Measurements from ENCODE around the gene OR52J3.

Gene OR52J3

DNA sequence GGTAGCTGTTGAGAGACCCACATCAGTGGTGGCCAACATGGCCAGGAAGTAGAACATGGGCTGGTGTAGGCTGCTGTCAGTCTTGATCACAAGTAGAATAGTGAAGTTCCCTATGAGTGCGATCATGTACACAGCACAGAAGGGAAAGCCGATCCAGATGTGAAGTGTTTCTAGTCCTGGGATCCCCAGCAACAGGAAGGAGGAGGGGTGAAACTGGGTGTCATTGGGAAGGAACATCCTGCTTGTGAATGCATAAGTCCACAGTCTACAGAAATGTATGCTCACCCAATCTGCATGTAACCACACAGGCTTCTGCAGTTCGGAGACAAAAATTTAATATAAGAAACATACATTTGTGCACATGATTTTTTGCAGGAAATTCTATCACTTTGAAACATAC is 13.1 kb downstream of the OR52J3 start, which contains the start of gene OR52E2:
TSS of gene OR52E2 (minus strand) at position 237 of the 400 bp plus-strand sequence. CDS start at position 237, 0 bp downstream.
- TF ChIP-seq, protein P1, sequence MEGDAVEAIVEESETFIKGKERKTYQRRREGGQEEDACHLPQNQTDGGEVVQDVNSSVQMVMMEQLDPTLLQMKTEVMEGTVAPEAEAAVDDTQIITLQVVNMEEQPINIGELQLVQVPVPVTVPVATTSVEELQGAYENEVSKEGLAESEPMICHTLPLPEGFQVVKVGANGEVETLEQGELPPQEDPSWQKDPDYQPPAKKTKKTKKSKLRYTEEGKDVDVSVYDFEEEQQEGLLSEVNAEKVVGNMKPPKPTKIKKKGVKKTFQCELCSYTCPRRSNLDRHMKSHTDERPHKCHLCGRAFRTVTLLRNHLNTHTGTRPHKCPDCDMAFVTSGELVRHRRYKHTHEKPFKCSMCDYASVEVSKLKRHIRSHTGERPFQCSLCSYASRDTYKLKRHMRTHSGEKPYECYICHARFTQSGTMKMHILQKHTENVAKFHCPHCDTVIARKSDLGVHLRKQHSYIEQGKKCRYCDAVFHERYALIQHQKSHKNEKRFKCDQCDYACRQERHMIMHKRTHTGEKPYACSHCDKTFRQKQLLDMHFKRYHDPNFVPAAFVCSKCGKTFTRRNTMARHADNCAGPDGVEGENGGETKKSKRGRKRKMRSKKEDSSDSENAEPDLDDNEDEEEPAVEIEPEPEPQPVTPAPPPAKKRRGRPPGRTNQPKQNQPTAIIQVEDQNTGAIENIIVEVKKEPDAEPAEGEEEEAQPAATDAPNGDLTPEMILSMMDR (IDR thresholded peaks at IDR 0.05; ENCODE audit: low read depth, low read length, missing control alignments): no peak
- DNase-seq (ENCODE audit: extremely low read depth, low read depth): no peak
- no peak within 1 kb of the TSS for H3K4me3 ChIP-seq (replicated peaks; ENCODE audit: low read depth, low read length)

DNA sequence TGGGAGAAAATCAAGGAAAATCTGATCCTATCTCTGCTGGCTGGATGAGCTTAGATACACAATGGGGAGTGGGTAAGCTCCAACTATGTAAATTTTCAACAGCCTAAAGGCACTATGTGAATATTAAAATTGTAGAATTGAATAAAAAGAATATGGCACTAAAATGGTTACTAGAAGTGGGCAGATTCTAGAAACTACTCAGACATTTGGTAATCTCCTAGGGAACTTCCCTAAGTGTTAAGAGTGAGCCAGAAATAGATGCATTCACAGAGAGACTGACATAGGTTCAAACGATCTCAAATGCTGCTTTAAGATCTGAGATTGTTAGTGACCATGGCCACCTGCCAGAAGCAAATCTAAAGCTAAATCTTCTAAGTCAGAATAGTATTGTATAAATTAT is 18.7 kb downstream of the OR52J3 start:
- no peak overlapping the region for H3K4me3 ChIP-seq (replicated peaks; ENCODE audit: low read depth, low read length)
- TF ChIP-seq, protein P1 (IDR thresholded peaks at IDR 0.05; ENCODE audit: low read depth, low read length, missing control alignments): no peak
- DNase-seq (ENCODE audit: extremely low read depth, low read depth): no peak

DNA sequence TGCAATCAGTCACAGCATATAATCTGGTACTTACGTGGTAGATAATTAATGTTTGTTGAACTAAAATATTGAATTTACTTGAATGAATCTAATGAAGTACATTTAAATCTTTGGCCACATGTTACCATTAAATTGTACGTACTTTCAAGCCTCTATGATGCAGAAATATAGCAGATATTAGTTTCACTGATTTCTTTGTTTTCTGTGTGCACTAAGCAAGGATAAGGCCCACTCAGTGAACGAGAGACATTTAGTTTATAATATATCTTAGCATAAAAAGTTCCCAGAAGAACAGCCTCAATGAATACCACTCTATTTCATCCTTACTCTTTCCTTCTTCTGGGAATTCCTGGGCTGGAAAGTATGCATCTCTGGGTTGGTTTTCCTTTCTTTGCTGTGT is 22.9 kb downstream of the OR52J3 start, which contains the start of gene OR52E1:
TSS of gene OR52E1 (plus strand) at position 301 of the 400 bp plus-strand sequence.
- TF ChIP-seq, protein P1 (IDR thresholded peaks at IDR 0.05; ENCODE audit: low read depth, low read length, missing control alignments): no peak
- DNase-seq (ENCODE audit: extremely low read depth, low read depth): no peak
- no peak within 1 kb of the TSS for H3K4me3 ChIP-seq (replicated peaks; ENCODE audit: low read depth, low read length)

DNA sequence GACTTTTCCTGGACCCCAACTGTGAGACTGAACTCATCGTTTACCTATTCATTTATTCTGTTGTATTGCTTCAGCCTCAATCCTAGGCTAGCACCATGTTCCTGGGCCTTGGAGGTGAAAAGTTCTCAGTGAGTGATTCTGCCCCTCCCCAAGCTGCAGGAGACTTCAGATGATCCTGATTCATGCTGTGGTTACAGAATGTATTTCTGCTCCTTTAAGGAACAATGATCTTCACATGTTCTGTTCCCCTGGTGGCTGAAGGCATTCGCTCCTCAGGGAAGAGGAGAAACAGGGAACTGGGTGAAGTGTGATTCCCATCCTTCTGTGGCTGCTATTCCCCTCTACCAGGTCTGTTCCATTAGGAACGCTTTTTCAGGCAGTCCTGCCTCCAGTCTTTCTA is 25.5 kb downstream of the OR52J3 start:
- no peak overlapping the region for H3K4me3 ChIP-seq (replicated peaks; ENCODE audit: low read depth, low read length)
- DNase-seq (ENCODE audit: extremely low read depth, low read depth): no peak
- TF ChIP-seq, protein P1 (IDR thresholded peaks at IDR 0.05; ENCODE audit: low read depth, low read length, missing control alignments): no peak

DNA sequence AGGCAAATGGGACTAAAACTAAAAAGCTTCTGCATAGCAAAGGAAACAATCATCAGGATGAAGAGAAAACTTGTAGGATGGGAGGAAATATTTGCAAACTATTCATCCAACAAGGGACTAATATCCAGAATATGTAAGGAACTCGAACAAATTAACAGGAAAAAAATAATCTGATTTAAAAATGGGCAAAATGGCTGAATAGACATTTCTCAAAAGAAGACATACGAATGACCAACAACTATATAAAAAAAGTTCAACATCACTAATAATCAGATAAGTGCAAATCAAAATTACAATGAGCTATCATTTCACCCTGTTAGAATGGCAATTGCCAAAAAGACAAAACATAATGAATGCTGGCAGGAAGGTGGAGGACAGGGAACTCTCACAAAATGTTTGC is 35.1 kb downstream of the OR52J3 start:
- TF ChIP-seq, protein P1 (IDR thresholded peaks at IDR 0.05; ENCODE audit: low read depth, low read length, missing control alignments): no peak

DNA sequence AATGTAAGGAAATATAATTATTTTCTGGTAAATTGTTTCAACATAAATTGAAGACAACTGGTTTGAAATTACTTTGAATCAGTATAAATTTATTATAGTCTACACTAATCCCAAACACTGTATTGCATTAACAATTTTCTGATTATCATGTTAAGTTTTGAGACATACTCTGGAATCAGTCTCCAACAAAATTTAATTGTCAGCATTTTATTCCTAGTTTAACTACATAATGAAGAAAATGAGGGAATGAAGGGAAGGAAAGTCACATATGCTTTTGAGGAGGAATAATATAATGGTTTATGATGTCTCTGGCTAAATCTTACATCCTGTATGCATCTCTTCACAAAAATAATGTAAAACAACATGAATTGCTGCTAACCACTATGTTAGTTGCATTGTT is 37.3 kb downstream of the OR52J3 start:
- TF ChIP-seq, protein P1 (IDR thresholded peaks at IDR 0.05; ENCODE audit: low read depth, low read length, missing control alignments): no peak
- no peak overlapping the region for H3K4me3 ChIP-seq (replicated peaks; ENCODE audit: low read depth, low read length)
- no peak for DNase-seq (ENCODE audit: extremely low read depth, low read depth)

More for the DNA sequence above, 35.1 kb downstream of the OR52J3 start:
- no peak for DNase-seq (ENCODE audit: extremely low read depth, low read depth)
- no peak overlapping the region for H3K4me3 ChIP-seq (replicated peaks; ENCODE audit: low read depth, low read length)

DNA sequence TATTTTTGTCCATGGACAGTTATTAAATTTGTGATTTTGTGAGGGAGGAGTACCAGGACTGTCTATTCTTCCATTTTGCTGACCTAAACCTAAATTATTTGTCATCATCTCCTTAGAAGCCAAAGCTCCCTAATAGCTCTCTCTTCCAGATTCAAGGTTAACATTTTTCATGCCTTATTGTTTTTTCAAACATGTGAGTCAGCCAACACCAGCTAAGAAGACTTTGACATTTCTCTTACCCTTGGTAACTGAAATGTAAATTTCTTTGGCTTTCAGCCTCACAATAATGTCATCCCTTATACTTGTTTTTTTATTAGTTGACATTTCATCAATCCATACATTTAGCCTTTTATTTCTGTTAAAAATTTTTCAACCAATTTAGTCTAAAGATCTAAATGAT is 42.2 kb downstream of the OR52J3 start:
- TF ChIP-seq, protein P1 (IDR thresholded peaks at IDR 0.05; ENCODE audit: low read depth, low read length, missing control alignments): no peak
- DNase-seq (ENCODE audit: extremely low read depth, low read depth): no peak
- H3K4me3 ChIP-seq (replicated peaks; ENCODE audit: low read depth, low read length): no peak overlapping the region

Measured in HFF-Myc (cell line).